Natural killer cell treated with Interleukin-12 subunit alpha and Interleukin-12 subunit beta and Interleukin-15 and Interleukin-18, amount 100 ng/mL, for 72 hours (primary cell): ENCODE results near the gene DENND5A. TPM values are rescaled to one million over a fixed set of nuclear protein-coding genes. Genes with fewer than 3 reads are reported as not detected.
"Not testable (repeated sequence)": the region's sequence is repeated elsewhere in the genome, so short reads cannot be mapped to it uniquely, and the experiment has no call there.

ENCODE experiments used
- ATAC-seq, 2 donors: fragments of 150-1000 bp; cut with Tn5 transposase in 1 of 2; sonication (Bioruptor Pico), chemical (Tn5 transposase) in 1 of 2; 2 replicates each; pipeline ENCODE4 v1.10.0; 2021
- DNase-seq: peaks from one replicate; pipeline ENCODE4 v3.0.0; 2022; ENCODE audit warnings: low spot score
- H3K27ac Mint-ChIP-seq, 2 donors: 1 replicate in 1 of 2; 2 replicates in 1 of 2; pipeline ENCODE4 v1.8.0; 2022; ENCODE audit warnings: mixed read lengths in 2 of 2, mild to moderate bottlenecking in 1 of 2, moderate library complexity in 1 of 2
- H3K27me3 Mint-ChIP-seq, 2 donors: 1 replicate in 1 of 2; 2 replicates in 1 of 2; pipeline ENCODE4 v1.8.0; 2022; ENCODE audit warnings: mixed read lengths in 2 of 2
- H3K36me3 Mint-ChIP-seq: one replicate; pipeline ENCODE4 v1.8.0; 2022; ENCODE audit warnings: mixed read lengths
- H3K4me1 Mint-ChIP-seq, 2 donors: 1 replicate in 1 of 2; 2 replicates in 1 of 2; pipeline ENCODE4 v1.8.0; 2022; ENCODE audit warnings: low read depth in 2 of 2, mixed read lengths in 2 of 2, mild to moderate bottlenecking in 1 of 2
- H3K4me3 Mint-ChIP-seq: one replicate; pipeline ENCODE4 v1.8.0; 2022; ENCODE audit warnings: mixed read lengths
- H3K9me3 Mint-ChIP-seq: 2 replicates; pipeline ENCODE4 v1.8.0; 2022; ENCODE audit warnings: mixed read lengths
- total RNA-seq, 2 donors: library from RNA; stranded (reverse); gene quantifications; one replicate each; pipeline ENCODE4 v1.2.3, GENCODE V29; 2022

The DENND5A gene
- total RNA-seq, 2 donors from 2014 or later = 69.8 to 200 TPM

GRCh38 chr11:9253086-9253485 is 12.1 kb downstream of the DENND5A start:
- ATAC-seq (no peak), DNase-seq (no peak)
- Mint-ChIP-seq H3K4me3 (no peak overlapping the region), H3K4me1 (peaks cover 23 to 25% of the 10 kb centered on the region in 2 donors), H3K27me3 (no peaks in the 10 kb centered on the region), H3K9me3 (no peaks in the 10 kb centered on the region), H3K27ac (no peak overlapping the region), H3K36me3 (no peaks in the 10 kb centered on the region)

GRCh38 chr11:9251311-9251710 is 13.8 kb downstream of the DENND5A start:
- H3K4me3 Mint-ChIP-seq = peak overlapping the region; percentile 36
- ATAC-seq (no peak), DNase-seq (no peak)
- no peaks in the 10 kb centered on the region for H3K36me3 Mint-ChIP-seq
- no peaks in the 10 kb centered on the region for H3K9me3 Mint-ChIP-seq
- peak overlapping the region; percentile 14 to 75 for H3K27ac Mint-ChIP-seq
- H3K4me1 Mint-ChIP-seq = peaks cover 19 to 26% of the 10 kb centered on the region in 2 donors
- no peaks in the 10 kb centered on the region for H3K27me3 Mint-ChIP-seq

GRCh38 chr11:9250139-9250582 is 15.0 kb downstream of the DENND5A start:
- Mint-ChIP-seq H3K4me3 (peak overlapping the region; percentile 43), H3K27ac (peak overlapping the region; percentile 22 to 75), H3K4me1 (peaks cover 17 to 26% of the 10 kb centered on the region in 2 donors), H3K27me3 (no peaks in the 10 kb centered on the region), H3K36me3 (no peaks in the 10 kb centered on the region), H3K9me3 (no peaks in the 10 kb centered on the region)
- DNase-seq (no peak), ATAC-seq (peak; percentile 92)

GRCh38 chr11:9249252-9249651 is 15.9 kb downstream of the DENND5A start:
- peak overlapping the region in 1 of 2 donors; percentile 48 for H3K27ac Mint-ChIP-seq
- H3K9me3 Mint-ChIP-seq = no peaks in the 10 kb centered on the region
- ATAC-seq (no peak), DNase-seq (no peak)
- peaks cover 17 to 24% of the 10 kb centered on the region in 2 donors for H3K4me1 Mint-ChIP-seq
- H3K27me3 Mint-ChIP-seq = no peaks in the 10 kb centered on the region
- H3K4me3 Mint-ChIP-seq = no peak overlapping the region
- H3K36me3 Mint-ChIP-seq = no peaks in the 10 kb centered on the region

GRCh38 chr11:9247863-9248262 is 17.3 kb downstream of the DENND5A start:
- Mint-ChIP-seq H3K4me1 (peaks cover 17 to 24% of the 10 kb centered on the region in 2 donors), H3K36me3 (no peaks in the 10 kb centered on the region), H3K27me3 (no peaks in the 10 kb centered on the region), H3K27ac (no peak overlapping the region), H3K9me3 (no peaks in the 10 kb centered on the region), H3K4me3 (no peak overlapping the region)
- DNase-seq (no peak), ATAC-seq (no peak)

GRCh38 chr11:9236242-9236641 is 28.9 kb downstream of the DENND5A start:
- not testable (repeated sequence) for ATAC-seq, DNase-seq, H3K36me3 Mint-ChIP-seq, H3K4me3 Mint-ChIP-seq, H3K9me3 Mint-ChIP-seq, H3K27ac Mint-ChIP-seq, H3K27me3 Mint-ChIP-seq
- peaks cover 7 to 31% of the 10 kb centered on the region in 2 donors for H3K4me1 Mint-ChIP-seq

- Mint-ChIP-seq H3K4me3 (no peak overlapping the region), H3K4me1 (peaks cover 25 to 43% of the 10 kb centered on the region in 2 donors), H3K27me3 (no peaks in the 10 kb centered on the region), H3K27ac (peak overlapping the region in 1 of 2 donors; percentile 78), H3K36me3 (no peaks in the 10 kb centered on the region), H3K9me3 (no peaks in the 10 kb centered on the region)
- DNase-seq (no peak), ATAC-seq (no peak)
Measured at GRCh38 chr11:9232482-9232881, 32.7 kb downstream of the DENND5A start.

- Mint-ChIP-seq H3K27ac (peak overlapping the region in 1 of 2 donors; percentile 78), H3K27me3 (no peaks in the 10 kb centered on the region), H3K36me3 (no peaks in the 10 kb centered on the region), H3K4me3 (peak overlapping the region; percentile 30), H3K9me3 (no peaks in the 10 kb centered on the region), H3K4me1 (peaks cover 26 to 43% of the 10 kb centered on the region in 2 donors)
- ATAC-seq = peak in 1 of 2 donors; percentile 61
- no peak for DNase-seq
Measured at GRCh38 chr11:9231848-9232177, 33.3 kb downstream of the DENND5A start.

GRCh38 chr11:9230296-9230695 is 34.9 kb downstream of the DENND5A start:
- H3K4me3 Mint-ChIP-seq = peak overlapping the region; percentile 73
- DNase-seq (no peak), ATAC-seq (no peak)
- H3K4me1 Mint-ChIP-seq = peaks cover 36 to 44% of the 10 kb centered on the region in 2 donors
- H3K27ac Mint-ChIP-seq = peak overlapping the region in 1 of 2 donors; percentile 78
- no peaks in the 10 kb centered on the region for H3K36me3 Mint-ChIP-seq
- H3K9me3 Mint-ChIP-seq = no peaks in the 10 kb centered on the region
- no peaks in the 10 kb centered on the region for H3K27me3 Mint-ChIP-seq

- ATAC-seq = no peak
- Mint-ChIP-seq H3K36me3 (no peaks in the 10 kb centered on the region), H3K4me3 (no peak overlapping the region), H3K4me1 (peaks cover 36 to 48% of the 10 kb centered on the region in 2 donors), H3K9me3 (no peaks in the 10 kb centered on the region), H3K27ac (no peak overlapping the region), H3K27me3 (no peaks in the 10 kb centered on the region)
- no peak for DNase-seq
Measured at GRCh38 chr11:9228091-9228490, 37.1 kb downstream of the DENND5A start.

- no peak overlapping the region for H3K27ac Mint-ChIP-seq
- H3K36me3 Mint-ChIP-seq = no peaks in the 10 kb centered on the region
- H3K9me3 Mint-ChIP-seq = no peaks in the 10 kb centered on the region
- H3K4me1 Mint-ChIP-seq = peaks cover 25 to 33% of the 10 kb centered on the region in 2 donors
- ATAC-seq (no peak), DNase-seq (no peak)
- no peaks in the 10 kb centered on the region for H3K27me3 Mint-ChIP-seq
- H3K4me3 Mint-ChIP-seq = no peak overlapping the region
Measured at GRCh38 chr11:9225748-9226298, 39.3 kb downstream of the DENND5A start.

- DNase-seq = no peak
- H3K27me3 Mint-ChIP-seq = no peaks in the 10 kb centered on the region
- H3K4me1 Mint-ChIP-seq = peaks cover 16 to 28% of the 10 kb centered on the region in 2 donors
- ATAC-seq = no peak
- no peaks in the 10 kb centered on the region for H3K36me3 Mint-ChIP-seq
- H3K27ac Mint-ChIP-seq = no peak overlapping the region
- H3K4me3 Mint-ChIP-seq = no peak overlapping the region
- no peaks in the 10 kb centered on the region for H3K9me3 Mint-ChIP-seq
Measured at GRCh38 chr11:9222654-9223053, 42.5 kb downstream of the DENND5A start.

- not testable (repeated sequence) for H3K27me3 Mint-ChIP-seq, DNase-seq, ATAC-seq, H3K4me3 Mint-ChIP-seq, H3K36me3 Mint-ChIP-seq, H3K27ac Mint-ChIP-seq, H3K9me3 Mint-ChIP-seq
- peaks cover 5 to 20% of the 10 kb centered on the region in 2 donors for H3K4me1 Mint-ChIP-seq
Measured at GRCh38 chr11:9220853-9221252, 44.3 kb downstream of the DENND5A start.

GRCh38 chr11:9219572-9219971 is 45.6 kb downstream of the DENND5A start:
- H3K27me3 Mint-ChIP-seq = no peaks in the 10 kb centered on the region
- H3K36me3 Mint-ChIP-seq = no peaks in the 10 kb centered on the region
- no peak for DNase-seq
- H3K27ac Mint-ChIP-seq = no peak overlapping the region
- no peaks in the 10 kb centered on the region for H3K9me3 Mint-ChIP-seq
- no peak for ATAC-seq
- H3K4me3 Mint-ChIP-seq = no peak overlapping the region
- peaks cover 5 to 17% of the 10 kb centered on the region in 2 donors for H3K4me1 Mint-ChIP-seq

- Mint-ChIP-seq H3K27ac (no peak overlapping the region), H3K4me3 (no peak overlapping the region), H3K4me1 (peaks cover 10 to 17% of the 10 kb centered on the region in 2 donors), H3K9me3 (no peaks in the 10 kb centered on the region), H3K36me3 (no peaks in the 10 kb centered on the region), H3K27me3 (no peaks in the 10 kb centered on the region)
- ATAC-seq (no peak), DNase-seq (no peak)
Measured at GRCh38 chr11:9219115-9219514, 46.0 kb downstream of the DENND5A start.
